GM19193 (cell line): ENCODE measurements around the gene PJA1.

Experiments used
- POLR2A ChIP-seq: IDR thresholded peaks from 4 replicates; pipeline ENCODE4 v1.6.1; 2011; ENCODE audit not compliant: insufficient read depth, insufficient read length; ENCODE audit errors: extremely low read depth

Gene PJA1

DNA sequence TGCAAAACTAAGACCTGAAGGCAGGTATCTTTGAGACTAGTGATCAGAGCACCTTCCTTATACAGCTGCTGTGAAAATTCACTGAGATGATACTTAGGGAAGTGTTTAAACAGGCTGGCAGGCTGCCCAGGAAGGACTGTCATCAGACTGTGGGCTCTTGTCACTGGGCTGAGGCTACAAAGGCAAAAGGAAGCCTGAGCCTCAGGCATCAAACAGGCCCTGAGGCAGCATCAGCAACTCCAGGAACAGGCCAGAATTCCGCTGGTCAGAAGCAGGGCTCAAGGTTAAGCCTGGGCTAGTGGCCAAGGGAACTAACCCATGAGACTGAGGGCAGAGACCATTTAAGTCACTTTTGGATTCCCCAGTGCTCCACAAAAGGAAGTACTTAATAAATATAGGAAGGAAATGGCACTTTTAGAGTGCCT lies 12.8 kb downstream of the PJA1 start:
- no peak for TF ChIP-seq POLR2A

DNA sequence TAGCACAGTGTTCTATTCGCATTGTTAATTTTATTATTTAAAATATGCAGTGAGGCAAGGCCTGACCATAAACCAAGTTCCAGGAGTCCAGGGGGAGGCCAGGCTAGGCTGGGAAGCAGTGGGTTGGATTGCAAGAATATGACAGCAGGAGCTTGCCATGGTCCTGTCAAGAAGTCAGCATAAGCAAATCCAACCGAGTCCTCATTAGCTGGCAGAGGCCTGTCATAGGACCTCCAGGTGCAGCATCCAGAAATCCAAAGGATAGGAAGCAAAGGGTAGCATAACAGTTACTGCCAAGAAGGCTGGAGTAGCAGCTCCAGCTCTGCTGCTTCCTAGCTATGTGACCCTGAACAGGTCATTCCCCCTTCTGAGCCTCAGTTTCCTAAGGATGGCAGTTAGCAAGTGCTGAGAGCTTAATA lies 13.4 kb downstream of the PJA1 start:
- no peak for TF ChIP-seq POLR2A

DNA sequence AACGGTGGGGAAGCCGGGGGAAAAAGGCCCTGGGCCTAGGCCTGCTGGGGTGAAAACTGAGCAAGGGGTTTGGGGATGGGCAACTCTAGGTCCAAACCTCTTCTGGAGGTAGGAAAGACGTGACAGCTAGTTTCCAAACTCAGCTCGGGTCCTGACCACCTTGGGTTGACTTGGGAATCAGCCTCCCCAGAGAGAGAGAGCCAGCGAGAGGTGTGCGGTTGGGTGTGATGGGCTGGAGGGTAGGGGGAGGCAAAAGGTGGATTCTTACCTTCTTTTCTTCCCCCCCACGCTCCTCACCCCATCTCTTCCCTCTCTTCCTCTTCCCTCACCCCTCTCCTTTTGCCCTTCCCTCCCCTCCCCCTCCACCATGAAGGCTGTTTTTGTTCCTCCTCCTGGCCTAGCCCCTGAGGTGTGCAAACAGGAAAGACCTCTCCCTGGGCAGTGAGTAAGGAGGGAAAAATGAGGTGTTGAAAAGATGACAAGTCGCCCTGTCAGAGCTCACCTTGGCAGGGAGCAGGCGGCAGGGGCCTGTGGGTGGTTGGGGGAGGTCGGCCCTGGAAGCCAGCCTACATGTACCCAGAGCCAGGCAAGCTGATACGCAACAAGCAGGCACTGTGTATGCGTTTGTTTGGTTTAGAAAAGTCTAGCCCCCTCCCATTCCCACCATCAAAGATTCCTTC lies 14.8 kb downstream of the PJA1 start:
- no peak for TF ChIP-seq POLR2A

DNA sequence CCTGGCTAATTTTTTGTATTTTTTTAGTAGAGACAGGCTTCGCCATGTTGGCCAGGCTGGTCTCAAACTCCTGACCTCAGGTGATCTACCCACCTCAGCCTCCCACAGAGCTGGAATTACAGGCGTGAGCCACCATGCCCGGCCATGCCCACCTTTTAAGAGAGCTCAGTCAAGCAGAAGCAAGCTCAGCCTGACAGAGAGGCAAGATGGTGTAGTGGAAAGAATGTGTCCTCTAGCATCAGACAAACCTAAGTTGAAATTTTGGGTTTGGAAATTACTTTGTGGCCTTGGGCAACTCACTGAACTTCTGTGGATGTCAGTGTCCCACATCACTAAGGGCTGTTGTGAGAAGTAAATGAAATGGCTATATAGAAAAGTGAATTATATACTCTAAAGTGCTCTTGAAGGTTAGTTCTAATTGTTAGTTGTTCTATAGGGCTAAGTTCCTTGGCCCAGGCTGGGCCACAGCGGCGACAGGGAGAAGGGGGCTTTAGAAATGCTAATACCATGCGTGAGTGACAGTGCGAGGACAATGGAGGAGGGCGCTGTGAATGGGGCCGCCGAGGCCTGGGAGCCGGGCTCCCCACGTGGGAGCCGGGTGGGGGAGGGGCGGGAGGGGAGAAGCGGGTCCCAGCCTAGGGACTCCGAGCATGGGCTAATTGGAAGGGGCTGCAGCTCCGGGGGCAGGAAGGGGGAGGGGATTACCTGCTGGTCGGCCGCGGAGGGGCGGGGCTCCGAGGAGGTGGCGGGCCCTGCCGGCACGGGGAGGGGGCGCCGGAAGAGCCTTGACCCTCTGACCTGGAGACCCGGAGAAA lies 15.6 kb downstream of the PJA1 start:
- no peak for TF ChIP-seq POLR2A

DNA sequence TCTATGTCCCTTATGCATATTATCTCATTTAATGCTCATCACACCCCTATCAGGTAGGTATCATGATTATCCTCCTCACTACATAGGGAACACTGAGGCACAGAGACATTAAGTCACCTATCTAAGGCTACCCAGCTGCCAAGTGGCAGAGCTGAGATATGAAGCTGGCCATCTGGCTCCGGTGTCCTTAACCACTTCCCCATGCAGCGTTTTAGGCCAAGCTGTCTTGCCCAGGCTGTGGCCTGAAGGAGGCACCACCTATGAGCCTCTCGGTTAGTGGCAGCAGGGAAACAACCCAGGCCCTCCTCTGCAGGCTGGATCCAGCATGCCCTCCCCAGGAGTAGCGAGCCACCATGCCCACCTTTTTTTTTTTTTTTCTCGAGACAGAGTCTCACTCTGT lies 16.3 kb downstream of the PJA1 start:
- TF ChIP-seq POLR2A = no peak

DNA sequence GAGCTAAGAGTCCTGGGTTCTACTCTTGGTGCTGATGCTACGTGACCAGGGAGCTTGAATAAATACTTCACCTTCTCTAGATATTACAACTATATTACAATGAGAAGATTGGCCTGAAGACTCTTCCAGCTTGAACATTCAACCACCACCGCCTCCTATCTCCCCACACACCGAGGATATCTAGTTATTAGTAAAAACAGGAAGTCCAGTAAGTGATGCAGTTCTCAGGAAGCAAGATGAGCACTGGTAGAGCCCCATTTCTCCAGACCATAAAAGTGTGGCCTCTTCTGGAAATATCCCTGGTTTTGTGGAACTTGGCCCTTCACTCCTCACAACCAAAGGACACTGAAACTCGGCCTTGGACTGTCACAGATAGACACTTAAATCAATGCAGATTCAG lies 18.5 kb downstream of the PJA1 start:
- no peak for TF ChIP-seq POLR2A

DNA sequence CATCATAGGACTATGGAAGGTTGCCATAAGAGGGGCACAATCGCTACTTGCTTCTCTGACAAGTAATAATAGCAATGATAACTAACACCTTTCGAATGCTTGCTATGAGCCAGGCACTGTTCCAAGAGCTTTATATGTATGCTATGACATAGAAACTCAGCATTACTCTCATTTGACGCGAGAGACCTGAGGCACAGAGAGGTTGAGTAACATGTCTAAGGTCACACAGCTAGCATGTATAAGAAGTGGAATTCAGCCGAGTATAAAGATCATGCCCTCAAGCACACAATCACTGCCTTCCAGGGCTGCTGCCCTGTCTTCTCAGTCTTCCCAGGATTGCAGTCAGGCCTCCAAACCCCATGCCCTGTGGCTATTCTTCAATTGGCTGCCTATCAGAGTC lies 19.5 kb downstream of the PJA1 start:
- no peak for TF ChIP-seq POLR2A

DNA sequence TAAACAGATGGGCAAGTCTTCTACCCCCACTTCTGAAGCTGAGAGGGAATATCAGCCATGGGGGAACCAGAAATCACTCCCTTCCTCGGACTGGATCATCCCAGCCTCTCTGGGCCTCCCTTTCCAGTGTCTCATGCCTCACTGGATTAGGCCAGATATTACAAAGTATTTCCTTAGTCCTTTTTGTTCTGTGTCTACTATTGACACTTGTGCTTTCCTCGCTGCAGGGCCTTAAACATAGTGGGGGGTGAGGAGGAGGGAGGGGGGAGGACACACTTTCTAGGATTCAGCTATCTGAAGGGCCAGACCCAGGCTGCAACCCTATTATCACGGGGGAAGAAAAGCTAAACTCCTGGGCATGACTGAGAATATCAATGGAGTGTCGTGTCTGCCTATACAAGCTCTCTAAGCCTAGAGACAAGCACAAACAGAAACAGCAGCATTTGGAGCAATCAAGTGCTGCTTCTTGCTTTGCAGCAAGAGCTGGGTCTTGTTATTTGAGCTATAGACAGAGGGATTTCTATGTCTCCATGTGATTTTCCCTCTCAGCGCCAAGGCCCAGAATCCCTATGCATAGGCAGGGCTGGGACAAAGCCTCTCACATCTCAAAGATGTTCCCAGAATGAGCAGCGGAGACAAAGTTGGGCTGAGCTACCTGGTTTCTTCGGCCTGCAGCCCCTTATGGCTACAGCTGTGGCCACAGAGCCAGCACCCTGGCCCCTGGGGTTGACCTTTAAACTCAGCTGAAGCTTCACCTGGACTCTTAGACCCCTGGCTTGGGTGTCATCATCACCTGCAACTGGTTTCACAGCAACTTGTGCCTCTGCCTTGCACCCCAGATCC lies 20.2 kb downstream of the PJA1 start:
- no peak for TF ChIP-seq POLR2A

DNA sequence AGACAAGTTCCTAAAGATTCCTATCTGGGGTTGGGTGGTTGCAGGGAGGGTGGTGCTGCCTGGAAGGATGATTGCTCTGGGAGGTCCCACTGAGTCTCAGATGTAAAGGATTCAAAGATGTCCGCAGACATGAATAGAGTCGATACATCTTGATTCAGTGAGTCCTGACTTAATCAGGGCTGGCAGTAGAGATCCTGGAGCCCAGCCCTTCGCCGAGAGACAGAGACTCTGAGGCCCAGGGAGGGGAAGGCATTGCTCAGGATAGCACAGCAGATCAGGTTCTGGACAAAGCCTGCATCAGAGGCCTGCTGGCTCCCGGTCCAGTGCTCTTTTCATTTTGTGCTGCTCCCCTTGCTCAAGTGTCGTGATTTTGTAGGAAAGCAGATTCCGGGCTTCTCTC lies 21.7 kb downstream of the PJA1 start:
- TF ChIP-seq POLR2A = no peak

DNA sequence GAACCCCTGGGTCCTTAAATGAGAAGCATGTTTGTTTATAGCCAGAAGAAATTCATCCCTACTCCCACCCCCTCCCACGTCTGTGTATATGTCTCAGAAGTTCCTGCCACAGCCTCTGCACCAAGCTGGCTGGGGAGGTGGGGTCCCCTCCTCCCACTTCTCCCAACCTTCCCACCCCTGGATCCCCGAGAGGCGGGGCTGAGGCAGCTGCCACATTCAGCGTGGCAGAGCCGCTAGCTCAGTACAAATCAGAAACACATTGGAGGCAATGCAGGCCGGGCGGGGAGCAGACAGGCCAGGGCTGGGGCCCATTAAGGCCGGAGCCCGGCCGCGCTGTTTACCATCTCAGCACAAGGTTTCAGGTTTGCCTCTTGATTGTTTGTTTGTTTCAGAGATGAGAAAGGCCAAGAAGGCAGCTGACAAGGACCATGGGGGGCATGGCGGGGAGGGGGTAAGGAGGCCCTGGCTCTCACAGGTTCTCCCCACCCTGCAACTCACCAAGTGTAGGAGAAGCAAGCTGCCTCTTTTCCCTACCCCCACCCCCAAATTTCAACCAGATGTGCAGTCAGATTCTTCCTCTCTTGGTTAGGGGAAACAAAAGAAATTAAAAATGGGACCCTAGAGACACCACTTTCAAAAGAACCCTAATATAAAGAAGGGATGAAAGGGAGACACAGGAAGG lies 22.3 kb downstream of the PJA1 start:
- no peak for TF ChIP-seq POLR2A

DNA sequence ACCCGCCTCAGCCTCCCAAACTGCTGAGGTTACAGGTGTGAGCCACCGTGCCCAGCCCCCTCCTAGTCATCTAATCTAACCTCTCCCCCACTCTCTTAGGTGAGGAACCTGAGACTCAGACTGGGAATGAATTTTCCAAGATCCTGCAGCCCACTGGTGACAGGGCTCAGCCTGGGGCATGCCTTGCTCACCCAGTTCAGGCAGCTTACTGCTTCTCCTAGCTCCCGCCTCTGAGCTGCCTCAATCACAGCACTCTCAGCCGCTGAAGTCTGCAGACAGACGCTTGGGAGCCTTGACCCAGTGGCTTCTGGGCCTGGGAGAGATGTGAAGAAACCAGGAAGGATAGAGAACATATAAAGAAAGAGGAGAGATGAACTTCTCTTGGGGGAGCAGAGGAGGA lies 24.4 kb downstream of the PJA1 start:
- TF ChIP-seq POLR2A = no peak

DNA sequence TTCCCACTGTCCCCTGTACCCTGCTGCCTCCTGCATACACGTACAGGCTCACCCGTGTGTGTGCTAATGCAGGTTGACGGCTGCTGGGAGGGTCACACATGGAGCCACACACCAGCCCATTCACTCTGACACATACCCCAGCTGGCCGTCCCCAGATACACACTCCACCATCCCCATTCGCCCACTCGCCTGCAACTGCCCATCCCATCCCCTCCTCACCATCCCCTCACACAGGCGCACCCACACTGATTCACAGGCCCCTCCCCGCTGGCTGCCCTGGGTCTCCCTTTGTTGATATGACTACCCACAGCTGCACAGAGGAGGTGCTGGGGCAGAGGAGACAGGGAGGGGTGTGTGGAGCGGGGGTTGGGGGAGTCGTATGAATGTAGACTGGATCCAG lies 25.7 kb downstream of the PJA1 start:
- no peak for TF ChIP-seq POLR2A

DNA sequence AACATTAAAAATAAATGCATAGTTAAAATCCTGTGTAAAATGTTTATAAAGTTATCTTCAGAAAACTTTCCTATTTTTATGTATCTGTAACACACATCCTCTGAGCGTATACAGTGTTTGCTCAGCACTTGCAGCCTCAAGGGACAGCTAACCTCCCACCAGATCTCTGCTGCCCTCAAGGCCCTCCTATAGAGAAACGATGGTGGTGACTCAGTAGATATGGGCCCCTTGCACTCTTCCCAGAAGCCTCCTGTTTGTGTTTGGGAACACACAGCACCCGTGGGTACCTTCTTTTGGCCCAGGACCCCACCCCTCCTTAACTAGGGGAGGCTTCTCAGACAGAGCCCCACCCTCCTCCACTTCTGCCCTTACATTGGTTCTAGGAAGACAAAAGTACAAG lies 26.7 kb downstream of the PJA1 start:
- TF ChIP-seq POLR2A = no peak

DNA sequence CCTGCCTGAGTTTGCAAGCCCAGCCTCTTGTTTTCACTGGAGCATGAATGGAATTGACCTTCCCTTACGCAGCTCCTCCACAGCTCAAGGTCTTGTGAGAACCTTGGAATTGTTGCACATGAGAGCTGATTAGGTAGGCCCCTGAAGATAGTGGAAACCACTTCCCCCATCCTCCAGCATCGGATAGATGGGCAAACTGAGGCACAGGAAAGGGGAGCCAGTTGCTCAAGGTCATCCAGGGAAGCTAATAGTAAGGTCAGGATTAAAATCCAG lies 27.2 kb downstream of the PJA1 start:
- TF ChIP-seq POLR2A = no peak
